LNCaP clone FGC (cell line): ENCODE measurements around the gene IL17A.
"Not testable (repeated sequence)": the region's sequence is repeated elsewhere in the genome, so short reads cannot be mapped to it uniquely, and the experiment has no call there.

Experiments
- DNase-seq: peaks from one replicate; pipeline ENCODE4 v3.0.0-alpha.2; 2011; ENCODE audit warnings: low read depth
- H3K4me3 ChIP-seq: 2 replicates; pipeline ENCODE4 v1.5.1; 2011; ENCODE audit warnings: mild to moderate bottlenecking, low read depth, low read length, control low read depth
- TF ChIP-seq, protein P1 (sequence below): IDR thresholded peaks from 2 replicates; pipeline ENCODE4 v1.5.1; 2012; ENCODE audit warnings: mild to moderate bottlenecking; ENCODE audit not compliant: control insufficient read depth, insufficient read depth; ENCODE audit errors: extremely low read depth

The IL17A gene

DNA sequence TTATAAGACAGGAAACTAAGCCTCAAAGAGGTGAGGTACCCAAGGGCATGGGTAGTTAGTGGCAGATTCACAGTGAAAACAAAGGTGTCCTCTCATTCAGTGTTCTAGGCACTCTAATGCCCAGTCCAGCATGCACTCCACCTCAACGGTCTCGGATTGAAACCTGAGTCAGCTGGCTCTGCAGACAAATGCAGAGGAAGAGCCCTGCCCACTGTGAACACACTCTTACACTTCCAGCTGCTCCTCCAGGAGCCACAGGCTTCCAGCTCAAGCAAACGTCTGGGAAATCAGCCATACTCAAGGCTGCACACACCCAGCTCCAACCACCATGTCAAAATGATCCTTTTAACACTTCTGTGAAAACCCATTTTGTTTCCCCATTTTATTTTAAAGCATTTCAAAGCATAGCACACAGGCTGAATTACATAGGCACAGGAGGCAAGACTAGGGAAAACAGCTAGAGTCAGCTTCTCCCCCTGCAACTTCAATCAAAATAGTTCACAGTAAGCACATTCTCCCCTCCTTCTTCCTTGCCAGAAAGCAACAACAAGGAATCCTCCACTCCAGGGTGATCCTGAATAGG is 3.0 kb upstream of the IL17A start:
- H3K4me3 ChIP-seq, result no peak overlapping the region
- TF ChIP-seq, protein P1, sequence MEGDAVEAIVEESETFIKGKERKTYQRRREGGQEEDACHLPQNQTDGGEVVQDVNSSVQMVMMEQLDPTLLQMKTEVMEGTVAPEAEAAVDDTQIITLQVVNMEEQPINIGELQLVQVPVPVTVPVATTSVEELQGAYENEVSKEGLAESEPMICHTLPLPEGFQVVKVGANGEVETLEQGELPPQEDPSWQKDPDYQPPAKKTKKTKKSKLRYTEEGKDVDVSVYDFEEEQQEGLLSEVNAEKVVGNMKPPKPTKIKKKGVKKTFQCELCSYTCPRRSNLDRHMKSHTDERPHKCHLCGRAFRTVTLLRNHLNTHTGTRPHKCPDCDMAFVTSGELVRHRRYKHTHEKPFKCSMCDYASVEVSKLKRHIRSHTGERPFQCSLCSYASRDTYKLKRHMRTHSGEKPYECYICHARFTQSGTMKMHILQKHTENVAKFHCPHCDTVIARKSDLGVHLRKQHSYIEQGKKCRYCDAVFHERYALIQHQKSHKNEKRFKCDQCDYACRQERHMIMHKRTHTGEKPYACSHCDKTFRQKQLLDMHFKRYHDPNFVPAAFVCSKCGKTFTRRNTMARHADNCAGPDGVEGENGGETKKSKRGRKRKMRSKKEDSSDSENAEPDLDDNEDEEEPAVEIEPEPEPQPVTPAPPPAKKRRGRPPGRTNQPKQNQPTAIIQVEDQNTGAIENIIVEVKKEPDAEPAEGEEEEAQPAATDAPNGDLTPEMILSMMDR, result no peak
- no peak for DNase-seq

DNA sequence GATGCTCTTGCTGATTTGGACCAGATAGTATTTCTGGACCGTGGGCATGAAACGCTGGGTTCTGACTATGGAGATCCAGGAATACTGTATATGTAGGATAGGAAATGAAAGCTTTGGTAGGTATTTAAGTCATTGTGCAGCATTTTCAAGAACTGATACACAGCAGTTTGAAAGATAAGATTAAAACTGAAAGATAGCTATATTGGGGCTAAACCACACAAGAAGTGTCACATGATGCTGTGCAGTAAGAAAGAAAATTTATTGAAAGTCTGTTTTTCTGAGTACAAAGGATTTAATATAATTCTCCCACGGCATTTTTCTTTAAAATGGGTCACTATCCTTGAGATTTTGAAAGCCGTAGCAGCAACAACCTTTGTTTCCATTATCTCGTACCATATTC is 305 bp downstream of the IL17A start:
- no peak for DNase-seq
- H3K4me3 ChIP-seq, result no peak overlapping the region
- TF ChIP-seq, protein P1, result no peak

DNA sequence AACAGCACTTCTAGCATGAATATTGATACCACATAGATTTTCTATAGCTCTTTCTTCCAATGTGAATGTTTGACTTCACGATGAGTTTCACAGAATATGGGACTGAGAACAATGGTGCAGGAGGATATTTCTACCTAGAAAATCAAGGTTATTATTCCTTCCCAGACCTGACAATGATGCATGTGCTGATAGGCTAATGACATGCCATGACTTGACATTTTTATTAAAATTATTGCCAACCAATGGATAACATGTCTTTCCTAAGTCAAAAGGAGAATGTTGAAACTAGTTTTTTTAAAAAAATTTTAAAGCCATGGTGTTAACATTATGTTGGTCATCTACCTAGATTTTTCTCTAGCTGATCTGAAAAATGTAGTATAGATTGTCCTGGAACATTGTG is 923 bp downstream of the IL17A start:
- no peak for DNase-seq
- H3K4me3 ChIP-seq, result no peak overlapping the region
- TF ChIP-seq, protein P1, result no peak

DNA sequence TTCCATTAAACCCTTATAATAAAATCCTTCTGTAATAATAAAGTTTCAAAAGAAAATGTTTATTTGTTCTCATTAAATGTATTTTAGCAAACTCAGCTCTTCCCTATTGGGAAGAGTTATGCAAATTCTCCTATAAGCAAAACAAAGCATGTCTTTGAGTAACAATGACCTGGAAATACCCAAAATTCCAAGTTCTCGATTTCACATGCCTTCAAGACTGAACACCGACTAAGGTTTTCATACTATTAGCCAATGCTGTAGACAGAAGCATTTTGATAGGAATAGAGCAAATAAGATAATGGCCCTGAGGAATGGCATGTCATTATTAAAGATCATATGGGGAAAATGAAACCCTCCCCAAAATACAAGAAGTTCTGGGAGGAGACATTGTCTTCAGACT is 3.8 kb downstream of the IL17A start:
- TF ChIP-seq, protein P1, result no peak
- no peak overlapping the region for H3K4me3 ChIP-seq
- DNase-seq, result no peak

DNA sequence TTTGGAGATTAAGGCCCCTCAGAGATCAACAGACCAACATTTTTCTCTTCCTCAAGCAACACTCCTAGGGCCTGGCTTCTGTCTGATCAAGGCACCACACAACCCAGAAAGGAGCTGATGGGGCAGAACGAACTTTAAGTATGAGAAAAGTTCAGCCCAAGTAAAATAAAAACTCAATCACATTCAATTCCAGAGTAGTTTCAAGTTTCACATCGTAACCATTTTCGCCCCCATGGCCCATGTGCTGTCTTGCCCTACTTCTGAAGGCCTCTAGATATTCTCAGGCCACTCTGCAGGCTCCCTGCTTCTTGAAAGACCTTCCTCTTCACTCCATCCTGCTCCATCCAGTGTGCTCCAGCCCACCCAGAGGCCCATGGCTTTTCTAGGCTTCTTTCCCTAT is 4.2 kb downstream of the IL17A start:
- TF ChIP-seq, protein P1, result no peak
- DNase-seq, result no peak
- no peak overlapping the region for H3K4me3 ChIP-seq

DNA sequence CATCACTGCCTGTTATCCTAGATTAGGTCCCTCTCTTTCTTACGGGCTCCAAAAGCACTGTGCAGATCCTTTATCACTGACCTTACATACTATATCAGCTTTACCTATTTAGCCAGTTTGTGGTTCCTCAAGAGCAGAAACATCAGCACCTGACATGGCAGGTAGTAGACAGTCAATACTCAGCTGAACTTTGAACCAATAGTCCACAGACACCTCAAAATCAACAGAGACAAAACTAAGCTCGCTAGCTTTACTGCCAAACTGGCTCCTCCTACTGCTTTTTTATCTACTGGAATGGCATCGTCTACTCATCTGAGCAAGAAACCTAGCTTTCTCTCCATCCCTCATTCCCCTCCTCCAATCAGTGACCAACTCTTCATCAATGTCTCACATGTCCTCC is 5.6 kb downstream of the IL17A start:
- no peak for DNase-seq
- TF ChIP-seq, protein P1, result no peak
- no peak overlapping the region for H3K4me3 ChIP-seq

DNA sequence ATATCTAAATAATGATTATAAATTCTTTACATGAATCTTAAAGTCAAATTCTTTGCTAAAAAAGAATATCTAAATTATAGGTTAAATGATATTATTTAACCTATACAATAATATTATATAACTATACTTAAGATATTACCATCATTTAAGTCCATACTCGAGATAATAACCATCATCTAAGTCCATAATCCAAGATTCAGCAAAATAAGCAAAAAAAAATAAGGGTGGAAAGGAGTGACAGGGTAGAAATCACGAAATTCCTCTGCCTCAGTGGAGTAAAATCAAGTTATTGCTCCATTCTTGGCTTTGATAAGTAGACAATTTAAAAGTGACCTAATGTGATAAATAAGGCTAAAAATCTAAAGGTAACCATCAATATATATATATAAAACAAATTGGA is 9.7 kb downstream of the IL17A start:
- TF ChIP-seq, protein P1, result no peak
- DNase-seq, result no peak
- no peak overlapping the region for H3K4me3 ChIP-seq

DNA sequence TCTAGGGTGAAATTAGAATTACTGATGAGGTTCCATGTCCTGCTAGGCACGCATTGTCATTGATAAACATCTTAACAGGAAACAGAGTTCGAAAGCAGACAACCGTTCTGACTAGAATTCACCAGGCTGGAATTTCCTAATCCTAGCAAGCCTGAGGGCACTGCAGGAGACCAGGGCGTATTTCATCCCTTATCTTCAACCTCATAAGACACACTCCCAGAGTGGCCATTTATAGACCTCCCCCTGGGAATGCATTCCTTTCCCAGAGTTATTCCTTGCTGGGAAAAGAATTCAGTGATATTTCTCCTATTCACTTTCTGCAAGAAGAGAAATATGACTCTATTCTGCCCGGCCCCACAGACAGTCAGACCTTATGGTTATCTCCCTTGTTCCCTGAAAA is 13.9 kb downstream of the IL17A start:
- not testable (repeated sequence) for H3K4me3 ChIP-seq, DNase-seq
